SJSA1 (cell line): Measurements from ENCODE around the gene C1GALT1C1. TPM values are rescaled to one million over a fixed set of nuclear protein-coding genes. Genes with fewer than 3 reads are reported as not detected.
"Not testable (repeated sequence)": the region's sequence is repeated elsewhere in the genome, so short reads cannot be mapped to it uniquely, and the experiment has no call there.

Experiments
- DNase-seq, 2 experiments: peaks; one replicate each; pipeline ENCODE4 v3.0.0-alpha.2; 2015 to 2020; ENCODE audit warnings: low spot score in 2 of 2, low read depth in 1 of 2
- H3K27ac ChIP-seq: fragments of 250-450 bp; sonication (Bioruptor Pico); 2 replicates; pipeline ENCODE4 v1.5.1; 2020; ENCODE audit warnings: mild to moderate bottlenecking, moderate library complexity
- H3K27me3 ChIP-seq: fragments of 250-450 bp; sonication (Bioruptor Pico); replicated peaks from 2 replicates; pipeline ENCODE4 v1.5.1; 2020; ENCODE audit warnings: mild to moderate bottlenecking, moderate library complexity
- H3K36me3 ChIP-seq: fragments of 250-450 bp; sonication (Bioruptor Pico); 2 replicates; pipeline ENCODE4 v1.5.1; 2020; ENCODE audit warnings: mild to moderate bottlenecking
- H3K4me1 ChIP-seq: fragments of 250-450 bp; sonication (Bioruptor Pico); replicated peaks from 2 replicates; pipeline ENCODE4 v1.6.1; 2021; ENCODE audit warnings: mild to moderate bottlenecking
- H3K4me3 ChIP-seq: fragments of 250-450 bp; sonication (Bioruptor Pico); 2 replicates; pipeline ENCODE4 v1.5.1; 2020; ENCODE audit warnings: mild to moderate bottlenecking
- H3K9me3 ChIP-seq: fragments of 250-450 bp; sonication (Bioruptor Pico); replicated peaks from 2 replicates; pipeline ENCODE4 v1.5.1; 2020; ENCODE audit warnings: mild to moderate bottlenecking
- total RNA-seq: library from RNA; depleted of rRNA; stranded (reverse); fragments of >200 nt; shearing (Covaris generic); gene quantifications from 2 replicates; pipeline ENCODE4 v1.2.3, GENCODE V29; 2014; rRNA removed

Gene C1GALT1C1
- total RNA-seq, result 25.8 and 32.6 TPM in 2 replicates

DNA sequence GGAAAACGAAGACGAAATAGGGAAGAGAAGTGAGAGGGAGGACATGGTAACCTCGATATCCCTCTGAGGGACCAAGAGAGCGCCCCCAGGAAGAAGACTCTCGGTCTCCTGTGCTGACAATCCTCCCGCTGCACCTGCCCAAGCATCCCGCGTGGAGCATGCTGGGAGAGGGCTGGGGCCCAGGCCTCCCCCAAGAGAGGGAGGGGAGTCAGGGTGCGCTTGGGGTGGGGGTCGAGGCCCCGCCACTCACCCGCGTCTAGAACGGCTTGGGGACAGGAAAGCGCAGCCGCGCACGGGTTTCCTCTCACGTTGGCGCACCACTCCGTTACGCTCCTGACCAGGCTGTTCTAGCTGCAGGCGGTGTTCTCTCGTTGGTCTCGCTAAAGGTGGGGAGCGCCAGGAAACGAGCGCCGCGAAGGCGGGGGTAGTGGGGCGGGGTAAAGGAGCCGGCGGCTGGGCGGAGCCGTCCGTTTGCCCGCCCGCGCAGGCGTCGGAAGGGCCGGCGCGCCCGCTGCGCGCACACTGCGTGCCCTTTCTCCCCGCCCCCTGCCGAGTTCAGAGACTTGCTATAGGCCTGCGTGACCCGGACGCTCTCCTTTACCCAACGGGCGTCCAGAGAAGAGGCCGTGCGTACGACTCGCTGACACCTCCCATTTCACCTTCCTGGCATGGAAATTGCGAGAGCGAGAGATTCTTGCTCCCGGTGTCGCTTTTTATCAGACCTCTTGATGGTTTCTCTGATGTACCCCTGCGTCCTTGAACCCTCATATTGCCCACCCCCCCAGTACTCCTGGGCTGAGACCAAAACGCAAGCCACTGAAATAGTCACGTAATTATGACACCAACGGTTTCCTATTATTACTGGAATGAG is at the start of gene C1GALT1C1:
TSS of gene C1GALT1C1 (minus strand) at position 388 of the 871 bp plus-strand sequence. CDS start 2,888 bp downstream, outside the sequence.
- Histone ChIP-seq H3K4me3 (peak within 1 kb of the TSS; percentile 55), H3K27ac (peak within 1 kb of the TSS; percentile 70), H3K9me3 (no peaks in the 10 kb centered on the region), H3K36me3 (no peaks in the 10 kb centered on the region), H3K27me3 (no peaks in the 10 kb centered on the region), H3K4me1 (peaks cover 4% of the 10 kb centered on the region; the same call in 1 of the 2 replicates)
- peak; percentile 87 to 92 for DNase-seq

DNA sequence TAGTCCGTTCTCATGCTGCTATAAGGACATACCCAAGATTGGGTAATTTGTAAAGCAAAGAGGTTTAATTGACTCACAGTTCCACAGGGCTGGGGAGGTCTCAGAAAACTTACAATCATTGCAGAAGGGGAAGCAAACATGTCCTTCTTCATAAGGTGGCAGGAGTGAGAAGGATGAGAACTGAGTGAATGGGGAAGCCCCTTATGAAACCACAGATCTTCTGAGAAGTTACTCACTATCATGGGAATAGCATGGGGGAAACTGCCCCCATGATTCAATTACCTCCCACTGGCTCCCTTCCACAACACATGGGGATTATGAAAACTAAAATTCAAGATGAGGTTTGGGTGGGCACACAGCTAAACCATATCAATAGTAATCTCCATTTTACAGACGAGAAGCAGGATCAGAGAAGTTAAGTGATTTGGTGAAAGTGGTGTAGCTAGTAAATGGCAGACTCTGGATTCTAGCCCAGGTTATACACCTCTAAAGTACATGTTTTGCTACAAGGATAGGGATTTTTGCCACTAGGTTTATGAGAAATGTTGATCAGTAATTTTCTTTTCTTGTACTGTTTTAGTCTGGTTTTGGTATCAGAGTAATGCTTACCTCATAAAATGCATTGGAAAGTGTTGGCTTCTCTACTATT is 47.3 kb upstream of the C1GALT1C1 start:
- no peaks in the 10 kb centered on the region for H3K27me3 ChIP-seq
- H3K36me3 ChIP-seq, result no peaks in the 10 kb centered on the region
- no peak overlapping the region for H3K4me3 ChIP-seq
- no peaks in the 10 kb centered on the region for H3K9me3 ChIP-seq
- DNase-seq, result no peak
- peaks cover 7% of the 10 kb centered on the region for H3K4me1 ChIP-seq
- no peak overlapping the region for H3K27ac ChIP-seq

GRCh38 chrX:120672841-120673530 is 43.1 kb upstream of the C1GALT1C1 start:
- H3K27me3 ChIP-seq, result no peaks in the 10 kb centered on the region
- H3K9me3 ChIP-seq, result no peaks in the 10 kb centered on the region
- peaks cover 10% of the 10 kb centered on the region for H3K4me1 ChIP-seq
- no peaks in the 10 kb centered on the region for H3K36me3 ChIP-seq
- no peak for DNase-seq
- no peak overlapping the region for H3K4me3 ChIP-seq
- no peak overlapping the region for H3K27ac ChIP-seq

GRCh38 chrX:120672389-120672788 is 42.5 kb upstream of the C1GALT1C1 start:
- Histone ChIP-seq H3K4me1 (peaks cover 10% of the 10 kb centered on the region), H3K27me3 (no peaks in the 10 kb centered on the region), H3K9me3 (no peaks in the 10 kb centered on the region), H3K27ac (no peak overlapping the region), H3K4me3 (no peak overlapping the region), H3K36me3 (no peaks in the 10 kb centered on the region)
- DNase-seq, result peak in 1 of 2 experiments; percentile 8

DNA sequence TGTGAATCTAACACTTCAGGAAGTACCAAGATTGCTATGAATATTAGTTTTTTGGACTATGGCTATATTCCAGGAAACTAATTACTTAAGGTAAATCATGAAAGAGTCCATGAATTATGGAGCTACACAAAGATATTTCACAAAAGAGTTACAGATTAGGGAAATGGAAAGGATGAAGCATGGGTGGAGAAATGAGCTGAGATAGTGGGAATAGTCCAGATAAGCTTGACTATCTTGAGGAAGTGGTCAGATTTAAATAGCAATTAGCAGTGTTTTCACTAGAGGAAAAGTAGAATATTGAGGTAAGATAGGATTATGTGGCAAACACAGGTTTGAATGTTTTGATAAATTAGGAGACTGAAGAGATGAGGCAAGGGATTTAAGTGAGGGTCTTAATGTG is 42.1 kb upstream of the C1GALT1C1 start:
- Histone ChIP-seq H3K27ac (no peak overlapping the region), H3K36me3 (no peaks in the 10 kb centered on the region), H3K27me3 (no peaks in the 10 kb centered on the region), H3K4me1 (peaks cover 10% of the 10 kb centered on the region), H3K4me3 (no peak overlapping the region), H3K9me3 (no peaks in the 10 kb centered on the region)
- no peak for DNase-seq

DNA sequence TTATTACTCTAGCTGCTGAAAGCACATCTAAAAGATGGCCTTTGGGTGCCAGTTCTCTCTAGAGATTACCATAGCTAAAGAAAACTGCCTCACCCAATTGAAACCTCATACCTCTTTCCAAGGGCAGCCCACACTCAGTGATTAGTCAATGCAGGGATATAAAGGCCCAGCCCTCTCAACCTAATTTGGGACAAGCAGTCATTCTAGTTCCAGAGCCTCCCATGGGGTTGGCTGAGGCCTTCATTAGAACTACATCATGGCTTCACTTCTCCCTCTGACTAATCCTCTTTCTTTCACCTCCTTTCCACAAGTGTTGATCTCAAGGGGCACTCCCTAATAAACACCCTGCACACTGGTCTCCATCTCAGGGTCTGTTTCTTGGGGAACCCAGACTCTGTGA is 38.5 kb upstream of the C1GALT1C1 start:
- H3K9me3 ChIP-seq, result no peaks in the 10 kb centered on the region
- H3K27ac ChIP-seq, result no peak overlapping the region
- peaks cover 10% of the 10 kb centered on the region for H3K4me1 ChIP-seq
- H3K36me3 ChIP-seq, result no peaks in the 10 kb centered on the region
- no peak for DNase-seq
- H3K27me3 ChIP-seq, result no peaks in the 10 kb centered on the region
- no peak overlapping the region for H3K4me3 ChIP-seq

GRCh38 chrX:120664535-120664934 is 34.7 kb upstream of the C1GALT1C1 start:
- not testable (repeated sequence) for H3K27me3 ChIP-seq, H3K4me1 ChIP-seq, DNase-seq, H3K4me3 ChIP-seq, H3K27ac ChIP-seq, H3K36me3 ChIP-seq, H3K9me3 ChIP-seq

DNA sequence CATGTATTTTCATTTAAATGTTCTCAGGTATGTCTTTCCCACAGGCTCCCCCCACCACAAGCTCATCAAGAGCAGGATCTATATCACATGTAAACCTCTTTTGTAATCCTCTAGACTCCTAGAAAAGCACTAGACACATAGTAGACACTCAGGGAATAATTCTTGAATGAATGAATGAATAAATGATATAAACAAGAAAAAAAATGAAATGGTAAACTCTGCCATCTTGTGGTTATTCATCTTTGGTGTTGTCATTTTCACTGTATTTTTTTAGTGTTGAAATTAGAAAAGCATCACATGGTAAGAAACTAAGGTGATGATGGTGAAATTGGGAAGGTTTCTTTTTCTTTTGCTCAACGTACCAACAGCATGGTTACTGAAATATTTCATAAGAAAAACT is 34.2 kb upstream of the C1GALT1C1 start:
- H3K9me3 ChIP-seq, result no peaks in the 10 kb centered on the region
- no peaks in the 10 kb centered on the region for H3K27me3 ChIP-seq
- no peaks in the 10 kb centered on the region for H3K36me3 ChIP-seq
- H3K4me3 ChIP-seq, result no peak overlapping the region
- H3K27ac ChIP-seq, result no peak overlapping the region
- H3K4me1 ChIP-seq, result no peaks in the 10 kb centered on the region
- peak in 1 of 2 experiments; percentile 10 for DNase-seq

DNA sequence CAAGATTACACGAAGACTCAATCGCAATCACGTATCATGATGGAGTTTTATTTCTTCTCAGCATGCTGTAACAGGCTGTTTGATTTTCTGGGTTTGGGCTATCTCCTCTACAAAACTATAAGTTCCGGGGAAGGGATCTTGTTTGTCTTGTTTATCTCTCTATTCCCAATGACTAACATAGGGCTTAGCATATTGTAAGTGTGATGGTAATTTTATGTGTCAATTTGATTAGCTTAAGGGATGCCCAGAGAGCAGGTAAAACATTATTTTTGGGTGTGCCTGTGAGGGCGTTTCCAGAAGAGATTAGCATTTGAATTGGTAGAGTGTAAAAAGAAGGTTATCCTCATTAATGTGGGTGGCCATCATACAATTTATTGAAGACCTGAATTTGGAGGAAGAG is 32.8 kb upstream of the C1GALT1C1 start:
- no peaks in the 10 kb centered on the region for H3K9me3 ChIP-seq
- DNase-seq, result no peak
- no peaks in the 10 kb centered on the region for H3K27me3 ChIP-seq
- H3K27ac ChIP-seq, result no peak overlapping the region
- no peak overlapping the region for H3K4me3 ChIP-seq
- H3K36me3 ChIP-seq, result no peaks in the 10 kb centered on the region
- no peaks in the 10 kb centered on the region for H3K4me1 ChIP-seq

- Histone ChIP-seq H3K4me3 (no peak overlapping the region), H3K27me3 (no peaks in the 10 kb centered on the region), H3K27ac (no peak overlapping the region), H3K36me3 (no peaks in the 10 kb centered on the region), H3K9me3 (no peaks in the 10 kb centered on the region), H3K4me1 (no peaks in the 10 kb centered on the region)
- no peak for DNase-seq
These were observed 30.8 kb upstream of the C1GALT1C1 start for GRCh38 chrX:120660637-120661036.

GRCh38 chrX:120653000-120653399 is 23.1 kb upstream of the C1GALT1C1 start:
- Histone ChIP-seq H3K36me3 (no peaks in the 10 kb centered on the region), H3K4me3 (no peak overlapping the region), H3K4me1 (no peaks in the 10 kb centered on the region), H3K27me3 (no peaks in the 10 kb centered on the region), H3K9me3 (no peaks in the 10 kb centered on the region), H3K27ac (no peak overlapping the region)
- no peak for DNase-seq

- not testable (repeated sequence) for H3K4me3 ChIP-seq, H3K9me3 ChIP-seq, DNase-seq, H3K27me3 ChIP-seq, H3K36me3 ChIP-seq, H3K27ac ChIP-seq, H3K4me1 ChIP-seq
These were observed 22.4 kb upstream of the C1GALT1C1 start for GRCh38 chrX:120652256-120652655.

DNA sequence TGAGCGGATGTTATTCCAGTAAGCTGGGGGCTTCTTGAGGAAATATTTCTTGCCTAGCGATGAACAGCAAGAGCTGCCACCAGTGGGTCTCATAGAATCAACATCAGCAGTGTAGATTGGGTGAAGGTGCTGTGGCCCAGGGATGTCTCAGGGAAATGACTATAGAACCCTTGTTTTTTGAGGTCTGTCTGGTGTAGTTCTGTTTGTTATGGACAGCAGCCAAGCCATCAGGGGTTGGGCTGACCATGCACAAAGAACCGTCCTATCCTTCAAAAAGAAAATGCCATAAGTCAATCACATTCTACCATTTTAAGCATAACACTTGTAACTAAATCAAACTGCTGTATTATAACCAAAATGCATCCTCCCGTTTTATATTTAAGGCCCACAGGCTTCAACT is 17.3 kb upstream of the C1GALT1C1 start:
- H3K4me1 ChIP-seq, result no peaks in the 10 kb centered on the region
- no peak overlapping the region for H3K4me3 ChIP-seq
- H3K27me3 ChIP-seq, result no peaks in the 10 kb centered on the region
- no peak for DNase-seq
- H3K27ac ChIP-seq, result no peak overlapping the region
- H3K9me3 ChIP-seq, result no peaks in the 10 kb centered on the region
- no peaks in the 10 kb centered on the region for H3K36me3 ChIP-seq

GRCh38 chrX:120642871-120643270 is 13.0 kb upstream of the C1GALT1C1 start:
- H3K4me1 ChIP-seq, result no peaks in the 10 kb centered on the region
- H3K36me3 ChIP-seq, result no peaks in the 10 kb centered on the region
- H3K9me3 ChIP-seq, result no peaks in the 10 kb centered on the region
- H3K4me3 ChIP-seq, result no peak overlapping the region
- H3K27ac ChIP-seq, result no peak overlapping the region
- H3K27me3 ChIP-seq, result no peaks in the 10 kb centered on the region
- DNase-seq, result no peak
